Dermis blood vessel endothelial cell (primary cell): ENCODE measurements around the gene OR10J4. TPM values are rescaled to one million over a fixed set of nuclear protein-coding genes. Genes with fewer than 3 reads are reported as not detected.
A peak's percentile ranks its signal among the peaks of the same experiment; 100 is the strongest.
"Not testable (repeated sequence)": the region's sequence is repeated elsewhere in the genome, so short reads cannot be mapped to it uniquely, and the experiment has no call there.

Experiments
- DNase-seq: peaks from one replicate; pipeline ENCODE4 v3.0.0; 2010
- total RNA-seq: library from RNA; depleted of rRNA; stranded (reverse); fragments of >200 nt; gene quantifications from 2 replicates; pipeline ENCODE4 v1.2.3, GENCODE V29; 2014

The OR10J4 gene
- not detected in 2 replicates for total RNA-seq

- no peak for DNase-seq
Measured at GRCh38 chr1:159431904-159432303, at the start of gene OR10J4. TSS of gene OR10J4 (plus strand) at chr1:159432204.

- peak; percentile 52 for DNase-seq
Measured at GRCh38 chr1:159406821-159407220, 25.2 kb upstream of the OR10J4 start.

- DNase-seq: peak; percentile 93
Measured at GRCh38 chr1:159408862-159409400, 23.1 kb upstream of the OR10J4 start.

- no peak for DNase-seq
Measured at GRCh38 chr1:159421821-159422220, 10.2 kb upstream of the OR10J4 start.

- no peak for DNase-seq
Measured at GRCh38 chr1:159428536-159428935, 3.5 kb upstream of the OR10J4 start.

- peak; percentile 23 for DNase-seq
Measured at GRCh38 chr1:159429074-159429861, 2.7 kb upstream of the OR10J4 start.

- no peak for DNase-seq
Measured at GRCh38 chr1:159430985-159431384, 1.0 kb upstream of the OR10J4 start.

GRCh38 chr1:159436469-159436868 lies 4.5 kb downstream of the OR10J4 start:
- no peak for DNase-seq

GRCh38 chr1:159439422-159439821 lies 7.4 kb downstream of the OR10J4 start, which contains the start of gene OR10J1:
TSS of gene OR10J1 (plus strand) at chr1:159439722. CDS start at chr1:159439792, 70 bp downstream.
- no peak for DNase-seq

- no peak for DNase-seq
Measured at GRCh38 chr1:159441360-159441759, 9.4 kb downstream of the OR10J4 start.

GRCh38 chr1:159442428-159442827 lies 10.4 kb downstream of the OR10J4 start:
- no peak for DNase-seq

- DNase-seq: no peak
Measured at GRCh38 chr1:159443066-159443750, 11.2 kb downstream of the OR10J4 start.

- DNase-seq: no peak
Measured at GRCh38 chr1:159444511-159444910, 12.5 kb downstream of the OR10J4 start.

- no peak for DNase-seq
Measured at GRCh38 chr1:159448181-159448580, 16.2 kb downstream of the OR10J4 start.

- not testable (repeated sequence) for DNase-seq
Measured at GRCh38 chr1:159449605-159450004, 17.6 kb downstream of the OR10J4 start.

- no peak for DNase-seq
Measured at GRCh38 chr1:159459551-159459950, 27.5 kb downstream of the OR10J4 start.

- no peak for DNase-seq
Measured at GRCh38 chr1:159465191-159465603, 33.2 kb downstream of the OR10J4 start.

GRCh38 chr1:159468321-159468720 lies 36.3 kb downstream of the OR10J4 start:
- no peak for DNase-seq

GRCh38 chr1:159469921-159470533 lies 38.0 kb downstream of the OR10J4 start:
- peak; percentile 46 for DNase-seq

- peak; percentile 58 for DNase-seq
Measured at GRCh38 chr1:159473335-159473734, 41.3 kb downstream of the OR10J4 start.

GRCh38 chr1:159474926-159475325 lies 42.9 kb downstream of the OR10J4 start:
- DNase-seq: no peak
